Activated CD4-positive, alpha-beta T cell treated with anti-CD3 and anti-CD28 coated beads, Interleukin-2, amount 10 ng/mL, durations not matched to agents 24 days and 14 days (primary cell): Measurements from ENCODE around the gene SIN3A. TPM values are rescaled to one million over a fixed set of nuclear protein-coding genes. Genes with fewer than 3 reads are reported as not detected.
"Not testable (repeated sequence)": the region's sequence is repeated elsewhere in the genome, so short reads cannot be mapped to it uniquely, and the experiment has no call there.

Experiments used
- DNase-seq: peaks from one replicate; pipeline ENCODE4 v3.0.0; 2022
- H3K27ac Mint-ChIP-seq: one replicate; pipeline ENCODE4 v1.8.0; 2022; ENCODE audit warnings: mild to moderate bottlenecking, mixed read lengths
- H3K27me3 Mint-ChIP-seq: one replicate; pipeline ENCODE4 v1.8.0; 2022; ENCODE audit warnings: mixed read lengths
- H3K36me3 Mint-ChIP-seq: one replicate; pipeline ENCODE4 v1.8.0; 2022; ENCODE audit warnings: low read depth, mild to moderate bottlenecking, mixed read lengths
- H3K4me1 Mint-ChIP-seq: one replicate; pipeline ENCODE4 v1.8.0; 2021; ENCODE audit warnings: mixed read lengths
- H3K4me3 Mint-ChIP-seq: one replicate; pipeline ENCODE4 v1.8.0; 2022; ENCODE audit warnings: mild to moderate bottlenecking, moderate library complexity, mixed read lengths
- H3K9me3 Mint-ChIP-seq: one replicate; pipeline ENCODE4 v1.8.0; 2021; ENCODE audit warnings: mixed read lengths
- intact Hi-C: fragments of 100-400 bp; cut with micrococcal nuclease; formaldehyde crosslinking; loops from one replicate; pipeline ENCODE4 v1.15.1; 2023
- total RNA-seq: library from RNA; stranded (reverse); gene quantifications from 2 replicates; pipeline ENCODE4 v1.2.3, GENCODE V29; 2022

SIN3A gene
- total RNA-seq, 1 donor from 2014 or later, result 92.2 TPM

DNA sequence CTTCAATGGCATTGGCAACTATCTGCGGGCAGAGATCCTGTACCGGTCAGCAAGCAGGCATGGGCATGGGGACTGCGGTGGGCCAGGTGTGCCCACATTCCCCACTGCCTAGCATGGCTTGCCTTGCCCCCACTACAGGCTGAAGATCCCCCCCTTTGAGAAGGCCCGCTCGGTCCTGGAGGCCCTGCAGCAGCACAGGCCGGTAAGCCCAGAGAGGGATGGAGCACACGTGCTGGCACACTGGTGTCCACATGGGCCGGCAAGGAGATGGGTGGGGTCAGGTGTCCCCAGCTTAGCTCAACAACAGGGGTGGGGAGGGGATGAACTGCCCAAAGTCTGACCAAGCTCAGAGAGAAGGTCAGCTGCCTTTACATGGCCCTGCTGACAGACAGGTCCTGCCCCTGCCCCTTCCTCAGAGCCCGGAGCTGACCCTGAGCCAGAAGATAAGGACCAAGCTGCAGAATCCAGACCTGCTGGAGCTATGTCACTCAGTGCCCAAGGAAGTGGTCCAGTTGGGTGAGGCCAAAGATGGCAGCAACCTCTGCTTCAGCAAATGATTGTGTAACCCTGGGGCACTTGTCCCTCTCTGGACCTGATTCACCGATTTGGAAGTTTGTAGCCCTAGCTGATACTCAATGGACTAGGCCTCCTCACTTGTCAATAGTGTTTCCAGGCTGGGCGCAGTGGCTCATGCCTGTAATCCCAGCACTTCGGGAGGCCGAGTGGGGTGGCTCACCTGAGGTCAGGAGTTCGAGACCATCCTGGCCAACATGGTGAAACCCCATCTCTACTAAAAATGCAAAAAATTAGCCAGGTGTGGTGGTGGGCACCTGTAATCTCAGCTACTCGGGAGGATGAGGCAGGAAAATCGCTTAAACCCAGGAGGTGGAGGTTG is 99.1 kb downstream of the SIN3A start:
- no peak for DNase-seq
- Mint-ChIP-seq H3K4me3 (no peak overlapping the region), H3K27ac (no peak overlapping the region), H3K4me1 (peaks cover 16% of the 10 kb centered on the region), H3K9me3 (peaks cover 8% of the 10 kb centered on the region), H3K36me3 (peaks cover 30% of the 10 kb centered on the region), H3K27me3 (peaks cover 1% of the 10 kb centered on the region)
- intact Hi-C loops, result no loop called here

DNA sequence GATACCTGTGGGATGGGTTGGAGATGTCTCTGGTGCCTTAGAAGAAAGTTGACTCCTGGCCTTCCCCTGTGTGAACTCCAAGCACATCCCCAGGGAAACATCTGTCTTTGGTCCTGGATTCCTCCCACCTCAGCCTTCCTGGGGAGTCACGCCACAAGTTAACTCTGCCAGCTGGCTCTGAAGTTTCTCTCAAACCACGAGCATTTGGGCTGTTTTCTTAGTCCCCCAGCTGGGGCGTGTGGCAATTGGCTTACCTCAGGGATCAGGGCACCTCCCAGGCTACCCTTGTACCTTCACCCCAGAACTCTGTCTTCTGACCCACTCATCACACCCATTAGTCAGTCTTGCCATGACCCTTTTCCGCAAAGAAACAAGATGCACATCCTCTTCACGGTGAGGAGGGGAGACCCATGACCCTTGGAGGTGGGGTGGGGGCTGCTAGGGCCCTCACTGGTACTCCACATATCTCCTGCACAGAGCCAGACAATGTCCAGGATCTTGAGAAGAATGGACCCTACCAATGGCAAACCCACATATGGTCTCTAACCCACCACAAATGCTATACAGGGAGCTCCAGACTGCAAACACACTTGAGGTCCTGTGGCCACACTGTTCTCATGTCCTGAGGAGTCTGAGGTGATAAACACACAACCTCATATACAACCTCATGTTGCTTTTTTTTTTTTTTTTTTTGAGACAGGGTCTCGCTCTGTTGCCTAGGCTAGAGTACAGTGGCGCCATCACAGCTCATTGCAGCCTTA is 100.7 kb downstream of the SIN3A start:
- Mint-ChIP-seq H3K36me3 (peaks cover 28% of the 10 kb centered on the region), H3K4me1 (peaks cover 23% of the 10 kb centered on the region)

DNA sequence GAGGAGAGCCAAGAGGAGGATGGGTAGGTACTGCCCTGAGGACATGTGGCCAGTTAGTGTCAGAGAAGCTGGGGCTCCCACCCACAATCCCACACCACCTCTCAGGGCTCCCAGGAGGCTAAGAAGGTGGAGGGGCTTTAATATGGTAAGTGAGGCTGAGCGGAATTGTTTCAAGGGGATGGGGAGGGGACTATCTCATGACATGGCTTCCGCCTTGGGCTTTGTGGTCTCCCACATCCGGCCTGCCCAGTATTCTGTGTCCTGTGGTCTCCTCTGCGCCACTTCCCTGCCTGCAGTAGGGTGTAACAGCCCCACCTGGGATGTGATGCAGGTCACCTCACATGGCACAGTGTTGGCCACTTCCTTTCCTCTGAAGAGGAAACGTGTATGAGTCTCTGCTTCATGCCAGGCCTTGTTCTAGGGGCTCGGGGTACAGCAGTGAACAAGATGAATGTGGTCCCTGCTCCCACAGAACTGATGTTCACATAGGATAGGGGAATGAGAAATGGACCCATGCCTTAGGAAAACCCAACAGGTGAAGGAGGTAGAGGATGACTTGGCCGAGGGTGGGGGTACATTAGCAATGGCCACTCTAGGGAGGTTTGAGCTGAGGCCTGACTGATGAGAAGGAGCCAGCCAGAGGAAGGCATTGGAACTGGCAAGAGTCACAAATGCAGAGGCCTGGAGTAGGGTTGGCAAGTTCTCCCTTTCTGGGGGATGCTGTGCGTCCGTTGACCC is 101.5 kb downstream of the SIN3A start:
- Mint-ChIP-seq H3K36me3 (peaks cover 28% of the 10 kb centered on the region), H3K27ac (peak overlapping the region; percentile 87), H3K27me3 (peaks cover 21% of the 10 kb centered on the region), H3K4me3 (peak overlapping the region; percentile 11), H3K4me1 (peaks cover 23% of the 10 kb centered on the region), H3K9me3 (peaks cover 8% of the 10 kb centered on the region)
- DNase-seq, result peak; percentile 94
- intact Hi-C loops, result no loop called here

More for the DNA sequence above, 100.7 kb downstream of the SIN3A start:
- Mint-ChIP-seq H3K4me3 (no peak overlapping the region), H3K27me3 (peaks cover 14% of the 10 kb centered on the region), H3K9me3 (peaks cover 8% of the 10 kb centered on the region), H3K27ac (peak overlapping the region; percentile 87)
- intact Hi-C loops, result no loop called here
- DNase-seq, result no peak

DNA sequence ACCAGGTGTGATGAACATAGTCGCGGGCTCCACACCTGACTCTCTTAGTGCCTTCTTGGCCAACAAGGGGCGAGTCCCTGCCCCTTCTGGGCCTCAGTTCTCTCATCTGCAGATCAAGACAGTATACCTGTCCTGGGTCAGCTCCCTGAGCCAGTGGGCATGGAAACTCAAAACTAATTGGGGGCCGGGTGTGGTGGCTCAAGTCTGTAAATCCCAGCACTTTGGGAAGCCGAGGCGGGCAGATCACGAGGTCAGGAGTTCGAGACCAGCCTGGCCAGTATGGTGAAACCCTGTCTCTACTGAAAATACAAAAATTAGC is 102.2 kb downstream of the SIN3A start:
- peaks cover 28% of the 10 kb centered on the region for H3K36me3 Mint-ChIP-seq
- DNase-seq, H3K9me3 Mint-ChIP-seq, intact Hi-C loops: not testable (repeated sequence)
- H3K27me3 Mint-ChIP-seq, result peaks cover 21% of the 10 kb centered on the region
- H3K4me1 Mint-ChIP-seq, result peaks cover 23% of the 10 kb centered on the region
- H3K4me3 Mint-ChIP-seq, result peak overlapping the region; percentile 11
- H3K27ac Mint-ChIP-seq, result peak overlapping the region; percentile 87

DNA sequence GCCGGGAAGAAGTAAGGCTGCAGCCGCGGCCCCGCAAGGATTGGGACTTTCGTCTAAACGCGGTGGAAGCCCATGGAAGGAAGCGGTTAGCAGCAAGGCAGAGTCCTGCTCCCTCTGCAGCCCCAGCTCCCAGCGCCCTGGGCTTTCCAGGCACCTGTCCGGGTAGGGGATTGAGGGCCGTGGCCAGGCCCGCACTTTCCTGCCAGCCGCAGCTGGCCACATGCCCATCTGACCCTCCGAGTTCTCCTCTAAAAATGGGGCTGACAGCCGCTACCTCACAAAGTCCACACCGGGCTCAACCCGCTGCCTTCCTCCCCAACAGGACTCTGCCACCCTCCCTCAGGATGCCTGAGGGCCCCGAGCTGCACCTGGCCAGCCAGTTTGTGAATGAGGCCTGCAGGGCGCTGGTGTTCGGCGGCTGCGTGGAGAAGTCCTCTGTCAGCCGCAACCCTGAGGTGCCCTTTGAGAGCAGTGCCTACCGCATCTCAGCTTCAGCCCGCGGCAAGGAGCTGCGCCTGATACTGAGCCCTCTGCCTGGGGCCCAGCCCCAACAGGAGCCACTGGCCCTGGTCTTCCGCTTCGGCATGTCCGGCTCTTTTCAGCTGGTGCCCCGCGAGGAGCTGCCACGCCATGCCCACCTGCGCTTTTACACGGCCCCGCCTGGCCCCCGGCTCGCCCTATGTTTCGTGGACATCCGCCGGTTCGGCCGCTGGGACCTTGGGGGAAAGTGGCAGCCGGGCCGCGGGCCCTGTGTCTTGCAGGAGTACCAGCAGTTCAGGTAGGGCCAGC is 102.7 kb downstream of the SIN3A start:
- Mint-ChIP-seq H3K4me3 (peak overlapping the region; percentile 35), H3K4me1 (peaks cover 23% of the 10 kb centered on the region), H3K27ac (no peak overlapping the region), H3K9me3 (peaks cover 8% of the 10 kb centered on the region), H3K27me3 (peaks cover 21% of the 10 kb centered on the region), H3K36me3 (peaks cover 30% of the 10 kb centered on the region)
- no peak for DNase-seq
- intact Hi-C loops, result no loop called here

DNA sequence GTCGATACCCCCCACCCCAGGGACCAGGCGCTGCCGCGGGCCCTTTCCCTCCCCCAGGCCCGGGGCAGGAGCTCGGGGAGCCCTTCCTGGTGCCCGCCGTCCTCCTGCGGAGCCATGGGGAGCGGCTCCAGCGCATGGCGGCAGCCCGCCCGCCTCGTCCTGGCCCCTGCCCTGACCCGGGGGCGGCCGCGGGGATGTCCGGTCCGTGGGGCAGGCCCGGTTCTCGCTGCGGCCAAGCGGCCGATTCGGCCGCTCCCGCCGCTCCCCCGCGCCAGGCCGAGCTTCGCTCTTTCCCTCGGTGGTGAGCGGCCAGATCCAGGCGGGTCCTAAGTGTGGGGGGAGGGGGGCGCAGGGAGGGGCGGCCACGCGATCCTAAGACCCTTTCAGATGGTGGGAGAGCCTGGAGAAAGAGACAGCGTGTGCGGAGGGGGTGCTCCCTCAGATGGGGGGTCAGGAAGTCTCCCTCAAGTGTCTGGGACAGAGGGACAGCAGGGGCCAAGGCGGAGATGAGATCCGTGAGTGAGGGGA is 103.4 kb downstream of the SIN3A start:
- peaks cover 23% of the 10 kb centered on the region for H3K4me1 Mint-ChIP-seq
- peaks cover 21% of the 10 kb centered on the region for H3K27me3 Mint-ChIP-seq
- no peak overlapping the region for H3K4me3 Mint-ChIP-seq
- intact Hi-C loops, result no loop called here
- DNase-seq, result no peak
- peaks cover 8% of the 10 kb centered on the region for H3K9me3 Mint-ChIP-seq
- peaks cover 28% of the 10 kb centered on the region for H3K36me3 Mint-ChIP-seq
- no peak overlapping the region for H3K27ac Mint-ChIP-seq

DNA sequence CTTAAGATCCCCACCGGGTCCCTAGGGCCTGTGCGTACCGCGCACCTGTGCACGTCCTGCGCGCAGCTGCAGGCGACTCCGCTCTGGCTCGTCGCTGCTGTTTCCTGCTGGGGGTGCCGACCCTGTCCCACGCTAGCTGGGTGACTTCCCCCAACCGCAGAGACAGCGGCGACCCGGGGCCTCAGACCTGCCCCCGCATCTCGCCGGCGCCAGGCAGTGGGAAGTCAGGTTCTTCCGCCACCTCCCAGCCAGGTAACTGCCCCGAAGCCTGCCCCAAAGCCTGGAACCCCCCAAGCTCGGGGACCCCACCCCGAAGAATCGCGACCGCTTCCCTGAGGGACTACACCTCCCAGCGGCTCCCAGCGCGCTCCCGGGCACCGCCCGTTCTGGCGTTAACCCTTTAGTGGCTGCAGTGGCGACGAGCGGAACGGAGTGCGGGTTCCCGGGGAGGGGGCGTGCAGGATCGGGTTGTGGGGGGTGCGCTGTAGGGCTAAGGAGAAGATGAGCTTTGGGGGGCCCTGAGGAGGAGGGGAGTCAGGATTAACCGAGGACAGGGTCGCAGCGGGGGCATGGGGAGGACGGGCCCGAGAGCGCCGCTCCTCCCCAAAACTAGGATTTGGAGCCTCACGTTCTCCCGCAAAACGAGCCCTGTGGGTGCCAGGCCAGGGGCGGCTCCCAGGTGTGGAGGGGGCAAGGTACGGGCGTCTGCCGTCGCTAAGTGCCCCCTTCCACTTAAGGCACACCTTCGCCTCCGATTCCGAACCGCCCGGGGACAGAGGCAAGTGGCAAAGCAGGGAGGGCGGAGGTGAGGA is 104.1 kb downstream of the SIN3A start:
- H3K36me3 Mint-ChIP-seq, result peaks cover 24% of the 10 kb centered on the region
- peaks cover 23% of the 10 kb centered on the region for H3K4me1 Mint-ChIP-seq
- intact Hi-C loops, result no loop called here
- H3K27me3 Mint-ChIP-seq, result peaks cover 21% of the 10 kb centered on the region
- peak overlapping the region; percentile 69 for H3K27ac Mint-ChIP-seq
- peak; percentile 81 for DNase-seq
- H3K9me3 Mint-ChIP-seq, result peaks cover 8% of the 10 kb centered on the region
- H3K4me3 Mint-ChIP-seq, result peak overlapping the region; percentile 72

DNA sequence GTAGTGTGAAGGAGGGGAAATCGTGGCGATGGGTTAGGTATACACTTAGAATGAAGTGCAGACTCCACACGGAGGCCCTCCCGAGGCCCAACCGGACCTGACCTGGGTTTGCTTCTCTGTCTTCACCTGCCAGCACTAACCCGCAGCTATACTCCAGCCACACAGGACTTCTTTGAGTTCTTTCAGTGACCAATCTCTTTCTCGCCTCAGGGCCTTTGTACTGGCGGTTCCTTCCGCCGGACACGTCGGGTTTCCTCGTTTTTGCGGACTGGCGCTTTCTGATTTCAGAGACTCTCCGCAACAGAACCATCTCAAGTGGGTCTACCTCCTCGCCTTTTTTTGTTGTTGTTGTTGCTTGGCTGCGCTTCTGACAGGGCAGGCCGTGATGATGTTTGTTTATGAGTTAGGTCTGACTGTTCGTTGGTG is 104.7 kb downstream of the SIN3A start, which contains the start of gene NEIL1:
TSS of gene NEIL1 (plus strand) at position 244 of the 426 bp plus-strand sequence. CDS start 1,867 bp downstream, outside the sequence.
- Mint-ChIP-seq H3K4me3 (peak within 1 kb of the TSS; percentile 72), H3K27me3 (peaks cover 21% of the 10 kb centered on the region), H3K27ac (peak within 1 kb of the TSS; percentile 69), H3K9me3 (peaks cover 8% of the 10 kb centered on the region), H3K4me1 (peaks cover 23% of the 10 kb centered on the region), H3K36me3 (peaks cover 24% of the 10 kb centered on the region)
- intact Hi-C loops, result no loop called here
- DNase-seq, result no peak

DNA sequence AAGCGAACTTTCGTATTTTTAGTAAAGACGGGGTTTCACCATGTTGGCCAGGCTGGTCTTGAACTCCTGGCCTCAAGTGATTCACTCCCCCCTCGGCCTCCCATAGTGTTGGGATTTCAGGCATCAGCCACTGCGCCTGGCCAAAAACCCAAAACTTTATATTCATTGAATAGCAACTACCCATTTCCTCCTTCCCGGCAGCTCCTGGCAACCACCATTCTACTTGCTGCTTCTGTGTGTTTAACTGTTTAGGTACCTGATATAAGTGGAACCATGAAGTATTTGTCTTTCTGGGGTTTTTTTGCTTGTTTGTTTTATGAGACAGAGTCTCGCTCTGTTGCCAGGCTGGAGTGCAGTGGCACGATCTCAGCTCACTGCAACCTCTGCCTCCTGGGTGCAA is 107.5 kb downstream of the SIN3A start:
- H3K27ac Mint-ChIP-seq, H3K4me1 Mint-ChIP-seq, intact Hi-C loops, H3K9me3 Mint-ChIP-seq, DNase-seq, H3K4me3 Mint-ChIP-seq, H3K36me3 Mint-ChIP-seq: not testable (repeated sequence)
- H3K27me3 Mint-ChIP-seq, result peaks cover 21% of the 10 kb centered on the region

DNA sequence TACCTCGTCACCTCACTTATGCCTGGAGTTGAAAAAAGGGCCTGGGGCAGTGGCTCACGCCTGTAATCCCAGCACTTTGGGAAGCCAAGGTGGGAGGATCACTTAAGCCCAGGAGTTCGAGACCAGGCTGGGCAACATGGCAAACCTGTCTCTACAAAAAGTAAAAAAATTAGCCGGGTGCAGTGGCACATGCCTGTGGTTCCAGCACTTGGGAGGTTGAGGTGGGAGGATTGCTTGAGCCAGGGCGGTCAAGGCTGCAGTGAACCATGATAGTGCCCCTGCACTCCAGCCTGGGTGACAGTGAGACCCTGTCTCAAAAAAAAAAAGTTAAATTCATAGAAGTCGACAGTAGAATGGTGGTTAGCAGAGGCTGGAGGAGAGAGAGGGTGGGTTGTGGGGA is 109.3 kb downstream of the SIN3A start:
- DNase-seq, result no peak
- Mint-ChIP-seq H3K4me3 (no peak overlapping the region), H3K27ac (no peak overlapping the region), H3K27me3 (peaks cover 18% of the 10 kb centered on the region), H3K36me3 (peaks cover 8% of the 10 kb centered on the region), H3K9me3 (no peaks in the 10 kb centered on the region), H3K4me1 (peaks cover 5% of the 10 kb centered on the region)
- intact Hi-C loops, result no loop called here

DNA sequence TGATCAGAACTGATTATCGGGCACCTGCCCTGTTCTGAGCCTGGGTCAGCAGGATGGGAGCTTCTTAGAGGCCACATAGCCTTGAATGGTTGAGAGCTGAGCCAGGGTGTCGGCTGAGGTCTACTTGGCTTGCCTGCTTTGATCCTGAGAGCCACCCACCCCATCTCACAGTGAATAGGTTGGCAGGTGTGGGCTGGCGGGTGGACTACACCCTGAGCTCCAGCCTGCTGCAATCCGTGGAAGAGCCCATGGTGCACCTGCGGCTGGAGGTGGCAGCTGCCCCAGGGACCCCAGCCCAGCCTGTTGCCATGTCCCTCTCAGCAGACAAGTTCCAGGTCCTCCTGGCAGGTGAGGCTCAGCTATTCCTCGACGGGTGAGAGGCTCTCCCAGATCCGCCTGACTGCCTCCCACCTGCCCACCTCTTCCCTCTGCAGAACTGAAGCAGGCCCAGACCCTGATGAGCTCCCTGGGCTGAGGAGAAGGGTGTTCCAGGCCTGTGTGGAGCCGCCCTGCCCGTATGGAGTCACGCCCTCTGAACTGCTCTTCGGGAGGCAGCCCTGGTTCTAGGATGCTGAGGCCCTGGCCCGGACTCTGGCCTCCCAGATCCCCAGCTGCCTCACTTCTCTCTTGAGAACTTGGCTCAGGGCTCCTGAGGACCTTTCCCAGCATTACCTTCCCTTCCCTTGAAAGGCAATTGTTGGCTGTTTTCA is 111.8 kb downstream of the SIN3A start:
- peaks cover 8% of the 10 kb centered on the region for H3K36me3 Mint-ChIP-seq
- no peak overlapping the region for H3K27ac Mint-ChIP-seq
- no peak for DNase-seq
- no peaks in the 10 kb centered on the region for H3K27me3 Mint-ChIP-seq
- intact Hi-C loops, result no loop called here
- H3K4me3 Mint-ChIP-seq, result no peak overlapping the region
- H3K9me3 Mint-ChIP-seq, result no peaks in the 10 kb centered on the region
- peaks cover 14% of the 10 kb centered on the region for H3K4me1 Mint-ChIP-seq
